ENCODE data around the gene PDE7B.

PDE7B gene

DNA sequence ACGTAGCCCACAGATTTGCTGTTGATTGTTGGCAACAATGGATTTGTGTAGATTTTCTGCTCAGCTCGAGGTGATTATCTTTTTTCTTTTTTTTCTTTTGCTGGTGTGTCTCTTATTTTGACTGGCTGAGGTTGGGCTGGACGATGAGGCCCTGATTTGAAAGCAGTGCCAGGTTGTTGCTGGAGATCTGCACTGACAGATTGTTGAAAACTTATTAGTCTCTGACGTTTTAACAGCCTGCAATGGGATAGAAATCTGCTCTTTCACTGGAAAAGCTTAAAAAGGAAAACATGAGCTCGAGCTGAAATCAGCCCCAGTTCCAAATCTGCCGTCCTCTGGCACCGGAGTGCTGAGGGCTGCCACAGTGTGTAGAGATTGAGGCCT, 87.7 kb downstream of the PDE7B start:
- DNase-seq (ENCODE audit: low spot score): no peak
- TF ChIP-seq, protein P1, sequence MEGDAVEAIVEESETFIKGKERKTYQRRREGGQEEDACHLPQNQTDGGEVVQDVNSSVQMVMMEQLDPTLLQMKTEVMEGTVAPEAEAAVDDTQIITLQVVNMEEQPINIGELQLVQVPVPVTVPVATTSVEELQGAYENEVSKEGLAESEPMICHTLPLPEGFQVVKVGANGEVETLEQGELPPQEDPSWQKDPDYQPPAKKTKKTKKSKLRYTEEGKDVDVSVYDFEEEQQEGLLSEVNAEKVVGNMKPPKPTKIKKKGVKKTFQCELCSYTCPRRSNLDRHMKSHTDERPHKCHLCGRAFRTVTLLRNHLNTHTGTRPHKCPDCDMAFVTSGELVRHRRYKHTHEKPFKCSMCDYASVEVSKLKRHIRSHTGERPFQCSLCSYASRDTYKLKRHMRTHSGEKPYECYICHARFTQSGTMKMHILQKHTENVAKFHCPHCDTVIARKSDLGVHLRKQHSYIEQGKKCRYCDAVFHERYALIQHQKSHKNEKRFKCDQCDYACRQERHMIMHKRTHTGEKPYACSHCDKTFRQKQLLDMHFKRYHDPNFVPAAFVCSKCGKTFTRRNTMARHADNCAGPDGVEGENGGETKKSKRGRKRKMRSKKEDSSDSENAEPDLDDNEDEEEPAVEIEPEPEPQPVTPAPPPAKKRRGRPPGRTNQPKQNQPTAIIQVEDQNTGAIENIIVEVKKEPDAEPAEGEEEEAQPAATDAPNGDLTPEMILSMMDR (IDR thresholded peaks at IDR 0.05; ENCODE audit: borderline replicate concordance, control extremely low read depth, extremely low read depth, insufficient read depth, missing control alignments): no peak
- in situ Hi-C loops (cut with MboI; ENCODE audit: low sequenced_read_pairs, unreplicated experiment): no loop called here

DNA sequence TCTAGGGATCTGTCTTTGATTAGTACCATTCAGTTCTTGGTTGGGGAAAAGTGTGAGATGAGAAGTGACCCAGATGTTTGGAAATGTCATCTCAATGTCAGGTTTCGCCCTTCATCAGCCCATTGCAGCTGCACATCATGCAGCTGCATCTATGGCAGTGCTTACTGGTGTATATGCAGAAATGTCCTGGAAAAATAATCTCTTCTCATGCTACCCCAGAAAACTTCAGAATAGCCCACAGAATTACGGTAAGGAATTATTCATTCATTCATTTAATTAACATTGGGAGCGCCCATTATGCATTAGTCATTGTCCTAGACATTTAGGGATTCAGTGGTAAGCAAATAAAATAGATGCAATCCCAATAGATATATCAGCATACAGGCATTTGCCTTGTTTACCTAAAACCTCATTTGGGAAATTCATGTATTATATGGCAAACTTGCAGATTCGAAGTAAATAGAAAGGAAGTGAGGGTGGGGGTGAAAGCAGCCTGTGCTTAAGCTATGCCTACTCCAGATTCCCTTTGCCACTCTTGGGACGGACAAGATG, 89.2 kb downstream of the PDE7B start:
- TF ChIP-seq, protein P1 (IDR thresholded peaks at IDR 0.05; ENCODE audit: borderline replicate concordance, control extremely low read depth, extremely low read depth, insufficient read depth, missing control alignments): no peak
- in situ Hi-C loops (cut with MboI; ENCODE audit: low sequenced_read_pairs, unreplicated experiment): no loop called here
- DNase-seq (ENCODE audit: low spot score): no peak

DNA sequence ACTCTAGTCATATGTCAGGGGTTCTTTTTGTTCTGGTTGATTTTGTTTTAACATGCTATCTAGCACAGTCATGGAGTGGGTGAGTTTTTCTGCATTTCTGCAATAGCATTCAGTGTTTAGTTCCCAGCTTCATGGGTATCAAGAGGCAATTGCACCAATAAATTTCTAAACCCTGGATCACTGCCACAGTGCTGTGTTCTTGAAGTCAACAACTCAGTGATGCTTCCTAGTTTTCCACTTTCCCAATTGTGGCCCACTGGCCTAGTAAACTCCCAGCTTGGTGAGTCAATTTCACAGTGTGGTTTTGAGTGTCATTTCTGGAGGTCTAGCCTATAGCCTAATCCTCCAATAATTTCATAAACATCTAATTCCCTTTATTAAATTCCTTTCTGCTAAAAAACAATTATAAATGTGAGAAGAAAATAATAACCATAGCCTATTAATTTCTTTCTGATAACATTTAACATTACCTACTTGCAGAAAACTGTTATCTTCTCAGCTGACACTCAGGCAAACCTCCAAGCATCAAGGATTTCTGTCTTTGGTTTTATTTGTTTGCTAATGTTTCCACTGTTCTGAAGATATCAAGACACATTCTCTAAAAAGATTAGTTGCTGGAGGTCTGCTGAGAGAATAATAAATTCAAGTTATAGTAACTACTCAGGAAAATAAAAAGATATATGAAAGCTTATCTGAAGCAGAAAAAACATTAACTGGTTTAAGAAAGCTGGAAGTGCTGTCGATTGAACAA, 89.9 kb downstream of the PDE7B start:
- DNase-seq (ENCODE audit: low spot score): no peak
- in situ Hi-C loops (cut with MboI; ENCODE audit: low sequenced_read_pairs, unreplicated experiment): no loop called here
- TF ChIP-seq, protein P1 (IDR thresholded peaks at IDR 0.05; ENCODE audit: borderline replicate concordance, control extremely low read depth, extremely low read depth, insufficient read depth, missing control alignments): no peak

DNA sequence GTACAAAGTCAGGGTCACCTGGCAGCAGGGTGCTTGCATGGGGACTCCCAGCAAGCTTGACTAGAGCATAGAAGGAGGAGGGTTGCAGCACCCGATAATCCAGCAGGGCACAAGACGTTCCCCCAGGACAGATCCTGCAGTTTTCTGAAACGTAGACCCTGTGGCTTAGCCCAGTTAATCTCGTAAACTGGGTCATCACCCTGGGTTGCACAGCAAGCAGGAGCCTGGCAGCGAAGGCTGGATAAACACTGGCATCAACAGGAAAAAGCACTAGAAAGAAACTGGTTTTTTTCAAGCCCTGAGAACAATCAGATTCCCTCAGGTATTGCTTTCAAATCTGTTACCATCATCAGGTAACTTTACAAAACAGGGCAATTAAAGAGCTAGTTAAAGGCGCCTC, 92.6 kb downstream of the PDE7B start:
- in situ Hi-C loops (cut with MboI; ENCODE audit: low sequenced_read_pairs, unreplicated experiment): no loop called here
- no peak for DNase-seq (ENCODE audit: low spot score)
- TF ChIP-seq, protein P1 (IDR thresholded peaks at IDR 0.05; ENCODE audit: borderline replicate concordance, control extremely low read depth, extremely low read depth, insufficient read depth, missing control alignments): no peak

DNA sequence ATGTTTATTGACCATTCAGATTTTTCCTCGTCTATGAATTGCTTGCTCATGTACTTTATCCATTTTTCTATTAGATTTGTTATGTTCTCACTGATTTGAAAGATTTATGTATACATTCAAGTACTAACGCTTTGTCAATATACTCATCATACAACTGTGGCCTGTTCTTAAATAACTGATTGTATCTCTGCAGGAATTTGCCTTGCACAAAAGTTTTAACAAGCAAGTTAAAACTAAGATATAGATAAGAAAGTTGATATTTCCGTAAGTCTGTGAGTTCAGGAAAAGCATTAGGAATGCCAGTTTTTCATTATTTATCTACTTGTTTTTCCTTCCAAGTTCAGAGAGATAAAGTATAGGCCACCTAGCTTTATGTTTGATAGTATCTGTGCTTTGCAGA, 95.2 kb downstream of the PDE7B start:
- in situ Hi-C loops (cut with MboI; ENCODE audit: low sequenced_read_pairs, unreplicated experiment): no loop called here
- no peak for DNase-seq (ENCODE audit: low spot score)
- TF ChIP-seq, protein P1 (IDR thresholded peaks at IDR 0.05; ENCODE audit: borderline replicate concordance, control extremely low read depth, extremely low read depth, insufficient read depth, missing control alignments): no peak

DNA sequence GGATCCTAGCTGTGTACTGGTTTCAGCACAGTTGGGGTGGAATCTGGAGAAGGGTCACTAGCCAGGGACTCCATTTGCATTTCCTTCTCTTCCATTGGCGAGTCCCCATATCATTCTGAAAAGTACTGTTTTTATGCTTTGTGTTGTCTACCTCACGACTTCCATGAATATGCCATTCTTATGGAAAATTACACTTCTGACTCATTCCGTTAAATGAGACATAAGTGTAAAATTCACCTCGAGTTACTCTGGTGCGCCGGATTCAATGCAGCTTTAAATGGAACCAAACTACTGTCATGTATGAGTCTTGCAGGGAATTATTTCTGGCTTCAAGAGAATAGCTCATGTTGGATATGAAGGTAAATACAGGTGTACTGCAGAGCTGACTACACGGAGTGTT, 99.2 kb downstream of the PDE7B start:
- TF ChIP-seq, protein P1 (IDR thresholded peaks at IDR 0.05; ENCODE audit: borderline replicate concordance, control extremely low read depth, extremely low read depth, insufficient read depth, missing control alignments): no peak
- no peak for DNase-seq (ENCODE audit: low spot score)
- in situ Hi-C loops (cut with MboI; ENCODE audit: low sequenced_read_pairs, unreplicated experiment): no loop called here

Data from GM13976 (cell line).